NCI-H82 treated with DMSO at 0.1 percent for 48 hours (cell line): Measurements from ENCODE around the gene GRM7.

ENCODE experiments used
- DNase-seq: peaks from one replicate; lab custom pipeline; 2025; ENCODE audit not compliant: unreplicated experiment; lab: John Stamatoyannopoulos, UW

GRM7 gene

GRCh38 chr3:7760718-7761117, 899.8 kb downstream of the GRM7 start:
- DNase-seq = no peak

GRCh38 chr3:7764115-7764514, 903.2 kb downstream of the GRM7 start:
- DNase-seq = no peak

GRCh38 chr3:7766530-7766929, 905.6 kb downstream of the GRM7 start:
- no peak for DNase-seq

- DNase-seq = no peak
Measured at GRCh38 chr3:7779331-7779730, 918.4 kb downstream of the GRM7 start.

GRCh38 chr3:7781395-7781794, 920.5 kb downstream of the GRM7 start:
- DNase-seq = no peak

GRCh38 chr3:7787871-7788828, 927.2 kb downstream of the GRM7 start:
- DNase-seq = no peak

GRCh38 chr3:7788881-7789280, 928.0 kb downstream of the GRM7 start:
- no peak for DNase-seq

- DNase-seq = no peak
Measured at GRCh38 chr3:7789324-7789723, 928.4 kb downstream of the GRM7 start.

- no peak for DNase-seq
Measured at GRCh38 chr3:7790141-7790540, 929.2 kb downstream of the GRM7 start.
